Type B pancreatic cell (in vitro differentiated cells): Measurements from ENCODE around the gene CRLF1. TPM values are rescaled to one million over a fixed set of nuclear protein-coding genes. Genes with fewer than 3 reads are reported as not detected.

ENCODE experiments used
- DNase-seq: peaks from one replicate; pipeline ENCODE4 v3.0.0; 2021; ENCODE audit warnings: mixed read lengths; ENCODE audit not compliant: unreplicated experiment; ENCODE audit errors: extremely low spot score
- H3K27ac Mint-ChIP-seq: 2 replicates; pipeline ENCODE4 v1.8.0; 2021; ENCODE audit warnings: mild to moderate bottlenecking, mixed read lengths
- H3K27me3 Mint-ChIP-seq: 2 replicates; pipeline ENCODE4 v1.8.0; 2021; ENCODE audit warnings: mixed read lengths
- H3K36me3 Mint-ChIP-seq: 2 replicates; pipeline ENCODE4 v1.8.0; 2021; ENCODE audit warnings: mixed read lengths
- H3K4me1 Mint-ChIP-seq: one replicate; pipeline ENCODE4 v1.8.0; 2021; ENCODE audit warnings: mixed read lengths; ENCODE audit not compliant: unreplicated experiment
- H3K4me3 Mint-ChIP-seq: 2 replicates; pipeline ENCODE4 v1.8.0; 2021; ENCODE audit warnings: mild to moderate bottlenecking, mixed read lengths
- H3K9me3 Mint-ChIP-seq: 2 replicates; pipeline ENCODE4 v1.8.0; 2021; ENCODE audit warnings: mixed read lengths
- CTCF ChIP-seq: fragments of 200-600 bp; sonication (generic); conservative IDR thresholded peaks from 2 replicates; pipeline ENCODE4 v1.5.0; 2021; ENCODE audit warnings: antibody characterized with exemption, mild to moderate bottlenecking
- total RNA-seq: library from RNA; stranded (reverse); gene quantifications from 2 replicates; pipeline ENCODE4 v1.2.1, GENCODE V29; 2021; ENCODE audit warnings: low replicate concordance

Gene CRLF1
- total RNA-seq, 1 donor from 2014 or later, result 7.8 TPM

GRCh38 chr19:18639706-18640243 lies 33.2 kb upstream of the CRLF1 start:
- no peak for DNase-seq
- Mint-ChIP-seq H3K4me3 (peak overlapping the region; percentile 46), H3K27me3 (no peaks in the 10 kb centered on the region), H3K36me3 (peaks cover 12% of the 10 kb centered on the region), H3K27ac (peak overlapping the region; percentile 21), H3K9me3 (no peaks in the 10 kb centered on the region), H3K4me1 (peaks cover 20% of the 10 kb centered on the region)
- TF ChIP-seq CTCF, result no peak

DNA sequence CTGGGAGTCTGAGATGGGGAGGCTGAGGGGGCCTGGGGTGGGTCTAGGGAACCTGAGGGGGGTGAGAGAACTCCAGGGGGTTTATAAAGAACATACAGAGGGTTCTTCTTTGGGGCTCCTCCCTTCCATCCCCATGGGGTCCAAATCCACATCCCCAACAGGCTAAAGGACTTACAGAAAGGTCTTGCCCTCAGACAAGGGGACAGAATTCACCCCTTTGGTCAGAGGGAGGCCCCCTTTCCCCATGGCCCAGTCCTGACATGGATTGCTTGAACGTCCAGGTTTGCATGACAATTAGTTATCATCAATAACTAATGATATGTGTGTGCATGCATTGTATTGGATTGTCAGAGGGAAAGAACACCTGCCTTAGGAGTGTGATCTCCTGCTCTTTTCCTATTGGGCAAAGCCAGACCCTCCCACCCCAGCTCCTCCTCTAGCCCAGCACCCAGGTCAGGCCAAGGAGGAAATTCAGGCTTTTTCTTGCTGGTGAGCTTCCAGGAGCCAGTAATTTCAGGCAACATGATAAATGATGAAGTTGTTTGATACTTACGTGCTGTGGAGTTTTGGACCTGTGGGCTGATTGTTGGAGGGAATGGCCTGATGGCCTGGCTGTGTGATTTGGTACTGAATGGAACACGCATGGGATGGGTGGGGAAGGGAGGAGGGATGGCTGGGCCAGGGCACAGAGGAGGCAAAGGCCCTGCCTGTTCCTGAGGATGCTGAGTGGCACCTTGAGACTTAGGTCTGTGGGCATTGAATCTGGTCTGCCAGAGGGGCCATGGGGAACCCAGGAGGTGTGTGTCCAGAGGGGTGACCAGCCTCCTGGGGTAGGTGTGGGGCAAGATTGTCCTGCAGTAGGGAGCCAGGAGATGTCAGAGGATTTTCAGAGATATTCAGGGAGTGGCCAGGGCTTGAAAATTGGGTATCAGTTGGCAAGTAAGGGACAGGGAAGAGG lies 31.4 kb upstream of the CRLF1 start:
- Mint-ChIP-seq H3K4me1 (peaks cover 22% of the 10 kb centered on the region), H3K4me3 (peak overlapping the region; percentile 89), H3K27ac (peak overlapping the region; percentile 89), H3K9me3 (no peaks in the 10 kb centered on the region), H3K36me3 (peaks cover 4% of the 10 kb centered on the region), H3K27me3 (no peaks in the 10 kb centered on the region)
- DNase-seq, result no peak
- TF ChIP-seq CTCF, result no peak

GRCh38 chr19:18636969-18637629 lies 30.5 kb upstream of the CRLF1 start, which contains the start of gene KLHL26:
Gene KLHL26, plus strand, starts transcription at chr19:18637028. Its CDS starts 27 bp downstream, at chr19:18637055.
- H3K4me3 Mint-ChIP-seq, result peak within 1 kb of the TSS; percentile 89
- no peaks in the 10 kb centered on the region for H3K9me3 Mint-ChIP-seq
- no peak for TF ChIP-seq CTCF
- peaks cover 22% of the 10 kb centered on the region for H3K4me1 Mint-ChIP-seq
- no peaks in the 10 kb centered on the region for H3K27me3 Mint-ChIP-seq
- peak within 1 kb of the TSS; percentile 89 for H3K27ac Mint-ChIP-seq
- no peak for DNase-seq
- peaks cover 4% of the 10 kb centered on the region for H3K36me3 Mint-ChIP-seq

DNA sequence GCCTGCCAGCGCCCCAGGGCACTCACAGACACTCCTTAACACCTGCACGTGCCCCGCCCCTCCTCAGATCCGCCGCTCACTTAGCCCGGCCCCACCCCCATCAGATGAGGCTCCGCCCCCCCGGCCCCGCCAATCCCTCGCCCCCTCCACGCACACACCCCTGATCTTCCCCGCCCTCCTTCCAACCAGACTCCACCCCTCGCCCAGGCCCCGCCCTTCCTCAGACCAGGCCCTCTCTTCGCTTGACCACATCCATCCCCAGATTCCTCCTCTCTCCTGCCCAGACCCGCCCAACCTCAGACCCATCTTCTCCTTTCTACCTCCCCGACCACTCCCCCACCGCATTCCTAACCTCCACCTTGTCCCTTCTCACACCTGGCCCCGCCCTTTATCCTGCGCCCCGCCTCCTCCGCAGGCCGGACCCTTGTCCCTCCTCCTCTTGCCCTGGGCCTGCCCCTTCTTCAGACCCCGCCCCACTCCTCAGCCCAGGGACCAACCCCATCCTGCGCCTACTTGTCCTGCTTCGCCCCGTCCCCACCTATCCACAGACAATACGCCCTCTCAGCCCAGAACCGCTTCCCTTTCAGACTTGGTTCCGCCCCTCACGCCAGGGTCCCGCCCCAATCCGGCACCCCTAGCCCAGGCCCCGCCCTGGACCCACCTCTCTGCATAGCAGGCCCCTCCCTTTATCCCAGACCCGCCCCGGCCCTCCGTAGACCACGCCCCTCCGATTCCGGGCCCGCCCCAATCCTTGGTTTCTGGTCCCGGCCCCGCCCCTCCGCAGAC lies 29.8 kb upstream of the CRLF1 start:
- TF ChIP-seq CTCF, result no peak
- Mint-ChIP-seq H3K4me3 (peak overlapping the region; percentile 89), H3K36me3 (peaks cover 4% of the 10 kb centered on the region), H3K27me3 (no peaks in the 10 kb centered on the region), H3K4me1 (peaks cover 22% of the 10 kb centered on the region), H3K9me3 (no peaks in the 10 kb centered on the region), H3K27ac (peak overlapping the region; percentile 82)
- peak; percentile 99 for DNase-seq

GRCh38 chr19:18635831-18636182 lies 29.2 kb upstream of the CRLF1 start:
- H3K27me3 Mint-ChIP-seq, result no peaks in the 10 kb centered on the region
- no peak for TF ChIP-seq CTCF
- peak overlapping the region; percentile 89 for H3K4me3 Mint-ChIP-seq
- H3K9me3 Mint-ChIP-seq, result no peaks in the 10 kb centered on the region
- H3K36me3 Mint-ChIP-seq, result peaks cover 4% of the 10 kb centered on the region
- H3K27ac Mint-ChIP-seq, result peak overlapping the region; percentile 87
- no peak for DNase-seq
- H3K4me1 Mint-ChIP-seq, result peaks cover 22% of the 10 kb centered on the region
